ENCODE measurements around the gene PTCHD1. TPM values are rescaled to one million over a fixed set of nuclear protein-coding genes. Genes with fewer than 3 reads are reported as not detected.

The PTCHD1 gene
- total RNA-seq, 2 donors from 2014 or later = 0.15 to 1.6 TPM

DNA sequence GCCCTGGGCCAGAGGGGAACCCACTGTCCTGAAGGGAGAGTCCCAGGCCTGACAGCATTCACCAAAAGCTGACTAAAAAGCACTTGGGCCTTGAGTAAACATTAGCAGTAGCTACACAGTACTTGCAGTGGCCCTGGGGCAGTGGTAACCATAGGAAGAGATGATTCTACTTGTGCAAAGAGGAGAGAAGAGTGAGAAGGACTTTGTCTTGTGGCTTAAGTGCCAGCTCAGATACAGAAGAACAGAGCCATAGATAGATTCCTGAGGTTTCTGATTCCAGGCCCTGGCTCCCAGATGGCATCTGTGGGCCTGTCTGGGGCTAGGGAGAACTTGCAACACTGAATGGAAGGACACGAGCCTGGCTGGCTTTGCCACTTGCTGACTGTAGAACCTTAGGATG lies 100.5 kb downstream of the PTCHD1 start:
- no peaks in the 10 kb centered on the region for H3K9me3 ChIP-seq
- TF ChIP-seq, protein P1, sequence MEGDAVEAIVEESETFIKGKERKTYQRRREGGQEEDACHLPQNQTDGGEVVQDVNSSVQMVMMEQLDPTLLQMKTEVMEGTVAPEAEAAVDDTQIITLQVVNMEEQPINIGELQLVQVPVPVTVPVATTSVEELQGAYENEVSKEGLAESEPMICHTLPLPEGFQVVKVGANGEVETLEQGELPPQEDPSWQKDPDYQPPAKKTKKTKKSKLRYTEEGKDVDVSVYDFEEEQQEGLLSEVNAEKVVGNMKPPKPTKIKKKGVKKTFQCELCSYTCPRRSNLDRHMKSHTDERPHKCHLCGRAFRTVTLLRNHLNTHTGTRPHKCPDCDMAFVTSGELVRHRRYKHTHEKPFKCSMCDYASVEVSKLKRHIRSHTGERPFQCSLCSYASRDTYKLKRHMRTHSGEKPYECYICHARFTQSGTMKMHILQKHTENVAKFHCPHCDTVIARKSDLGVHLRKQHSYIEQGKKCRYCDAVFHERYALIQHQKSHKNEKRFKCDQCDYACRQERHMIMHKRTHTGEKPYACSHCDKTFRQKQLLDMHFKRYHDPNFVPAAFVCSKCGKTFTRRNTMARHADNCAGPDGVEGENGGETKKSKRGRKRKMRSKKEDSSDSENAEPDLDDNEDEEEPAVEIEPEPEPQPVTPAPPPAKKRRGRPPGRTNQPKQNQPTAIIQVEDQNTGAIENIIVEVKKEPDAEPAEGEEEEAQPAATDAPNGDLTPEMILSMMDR (IDR thresholded peaks at IDR 0.05) = no peak
- intact Hi-C loops (cut with DNase I) = no loop called here
- DNase-seq = no peak
- H3K4me3 ChIP-seq = no peak overlapping the region
- H3K36me3 ChIP-seq = no peaks in the 10 kb centered on the region
- no peak overlapping the region for H3K9ac ChIP-seq (ENCODE audit: low read depth in 2 of 2, low read length in 2 of 2)
- no peaks in the 10 kb centered on the region for H3K4me1 ChIP-seq
- no peak overlapping the region for H3K27ac ChIP-seq
- no peaks in the 10 kb centered on the region for H3K27me3 ChIP-seq

DNA sequence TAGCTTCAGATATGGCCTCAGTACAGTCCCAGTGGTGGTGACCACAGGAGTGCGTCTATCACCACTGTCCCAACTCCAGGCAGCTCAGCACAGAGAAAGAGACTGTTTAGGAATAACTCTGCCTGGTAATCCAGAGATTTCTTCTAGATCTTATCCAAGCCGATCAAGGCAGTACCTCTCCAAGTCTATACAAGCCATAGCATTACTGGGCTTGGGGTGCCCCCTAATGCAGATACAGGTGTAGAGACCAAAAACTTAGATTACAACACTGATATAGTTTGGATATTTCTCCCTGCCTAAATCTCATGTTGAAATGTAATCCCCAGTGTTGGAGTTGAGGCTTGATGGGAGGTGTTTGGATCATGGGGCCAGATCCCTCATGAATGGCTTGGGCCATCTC lies 100.9 kb downstream of the PTCHD1 start:
- H3K27ac ChIP-seq = no peak overlapping the region
- DNase-seq = no peak
- intact Hi-C loops (cut with DNase I) = no loop called here

DNA sequence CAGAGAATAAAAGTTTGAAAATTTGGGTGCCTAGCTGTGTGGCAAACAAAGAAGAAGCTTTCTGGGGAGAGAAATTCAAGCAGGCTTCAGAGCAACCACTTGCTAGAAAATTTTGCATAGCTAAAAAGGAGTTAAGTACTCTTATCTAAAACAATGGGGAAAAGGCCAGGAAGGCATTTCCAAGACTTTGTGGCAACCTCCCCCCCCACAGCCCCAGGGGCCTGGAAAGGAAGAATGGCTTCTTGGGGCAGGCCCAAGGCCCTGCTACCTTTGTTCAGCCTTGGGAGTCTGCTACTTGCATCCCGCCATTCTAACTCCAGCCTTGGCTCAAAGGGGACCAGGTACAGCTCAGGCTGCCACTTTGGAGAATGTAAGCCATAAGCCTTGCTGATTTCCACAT lies 102.2 kb downstream of the PTCHD1 start:
- no peak for DNase-seq
- TF ChIP-seq, protein P1 (IDR thresholded peaks at IDR 0.05) = no peak
- Histone ChIP-seq H3K36me3 (no peaks in the 10 kb centered on the region), H3K4me3 (no peak overlapping the region), H3K4me1 (no peaks in the 10 kb centered on the region), H3K27ac (no peak overlapping the region), H3K27me3 (no peaks in the 10 kb centered on the region), H3K9me3 (no peaks in the 10 kb centered on the region), H3K9ac (ENCODE audit: low read depth in 2 of 2, low read length in 2 of 2) (no peak overlapping the region)
- intact Hi-C loops (cut with DNase I) = no loop called here

More for the DNA sequence above, 100.9 kb downstream of the PTCHD1 start:
- no peaks in the 10 kb centered on the region for H3K36me3 ChIP-seq
- no peak overlapping the region for H3K4me3 ChIP-seq
- H3K9me3 ChIP-seq = no peaks in the 10 kb centered on the region
- TF ChIP-seq, protein P1 (IDR thresholded peaks at IDR 0.05) = no peak
- no peaks in the 10 kb centered on the region for H3K4me1 ChIP-seq
- no peaks in the 10 kb centered on the region for H3K27me3 ChIP-seq
- H3K9ac ChIP-seq (ENCODE audit: low read depth in 2 of 2, low read length in 2 of 2) = no peak overlapping the region

GRCh38 chrX:23451266-23451665 lies 116.6 kb downstream of the PTCHD1 start:
- no peaks in the 10 kb centered on the region for H3K36me3 ChIP-seq
- no peak for DNase-seq
- TF ChIP-seq, protein P1 (IDR thresholded peaks at IDR 0.05) = no peak

More at GRCh38 chrX:23451266-23451665, 116.6 kb downstream of the PTCHD1 start:
- Histone ChIP-seq H3K4me3 (no peak overlapping the region), H3K4me1 (no peaks in the 10 kb centered on the region), H3K9me3 (no peaks in the 10 kb centered on the region), H3K27ac (no peak overlapping the region), H3K27me3 (no peaks in the 10 kb centered on the region), H3K9ac (ENCODE audit: low read depth in 2 of 2, low read length in 2 of 2) (no peak overlapping the region)
- intact Hi-C loops (cut with DNase I) = no loop called here
